ENCODE data around the gene OXCT2. TPM values are rescaled to one million over a fixed set of nuclear protein-coding genes. Genes with fewer than 3 reads are reported as not detected.

The OXCT2 gene
- total RNA-seq (2022; extraction: Qiagen RNA extraction; ENCODE audit: low read depth) = 0.39 to 0.66 TPM (median 0.45 TPM) in 5 replicates

GRCh38 chr1:39771022-39771532 lies at the start of gene OXCT2:
TSS of gene OXCT2 (minus strand) at chr1:39771348. CDS start at chr1:39771255, 93 bp downstream.

DNA sequence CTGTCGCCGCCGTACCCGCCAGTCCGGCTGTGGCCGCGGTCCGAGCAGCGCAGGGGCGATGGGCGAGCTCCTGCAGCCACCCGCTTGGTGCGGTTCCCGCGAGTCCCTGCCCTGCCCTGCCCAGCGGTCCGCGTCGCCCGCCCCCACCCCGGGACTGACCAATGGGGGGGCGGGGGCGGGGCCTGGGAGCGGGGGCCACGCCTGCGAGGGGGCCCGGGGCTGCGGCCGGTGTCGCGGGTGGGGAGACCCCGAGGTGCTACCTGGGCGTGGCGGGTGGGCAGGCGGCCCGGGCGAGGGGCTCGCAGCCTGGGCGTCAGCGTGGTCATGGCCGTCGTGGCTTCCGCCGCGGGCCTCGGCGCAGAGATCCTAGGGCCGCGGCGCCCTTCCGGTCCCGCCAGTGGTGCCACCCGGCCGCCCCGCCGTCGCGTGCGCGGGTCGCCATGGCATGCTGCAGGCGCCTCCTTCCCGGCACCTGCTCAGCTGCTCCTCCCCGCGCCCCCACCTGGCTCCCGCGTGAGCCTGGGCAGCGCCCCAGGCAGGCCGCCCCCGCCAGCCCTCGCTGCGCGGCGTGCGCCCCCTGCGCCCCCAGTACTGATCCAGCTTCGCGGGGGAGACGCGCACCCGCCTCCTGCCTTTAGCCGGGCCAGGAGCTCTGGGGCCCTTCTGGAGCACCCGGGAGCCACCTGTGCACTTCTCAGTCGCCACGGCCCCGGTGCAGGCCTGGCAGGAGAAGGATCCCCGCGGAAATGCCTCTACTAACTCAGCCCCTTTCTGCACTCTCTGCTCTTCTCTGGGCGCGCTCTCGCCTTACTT lies 17.8 kb upstream of the OXCT2 start, which contains the start of gene BMP8B:
Gene BMP8B, minus strand, starts transcription at position 108 of the 813 bp plus-strand sequence. CDS start 380 bp downstream, outside the sequence.

DNA sequence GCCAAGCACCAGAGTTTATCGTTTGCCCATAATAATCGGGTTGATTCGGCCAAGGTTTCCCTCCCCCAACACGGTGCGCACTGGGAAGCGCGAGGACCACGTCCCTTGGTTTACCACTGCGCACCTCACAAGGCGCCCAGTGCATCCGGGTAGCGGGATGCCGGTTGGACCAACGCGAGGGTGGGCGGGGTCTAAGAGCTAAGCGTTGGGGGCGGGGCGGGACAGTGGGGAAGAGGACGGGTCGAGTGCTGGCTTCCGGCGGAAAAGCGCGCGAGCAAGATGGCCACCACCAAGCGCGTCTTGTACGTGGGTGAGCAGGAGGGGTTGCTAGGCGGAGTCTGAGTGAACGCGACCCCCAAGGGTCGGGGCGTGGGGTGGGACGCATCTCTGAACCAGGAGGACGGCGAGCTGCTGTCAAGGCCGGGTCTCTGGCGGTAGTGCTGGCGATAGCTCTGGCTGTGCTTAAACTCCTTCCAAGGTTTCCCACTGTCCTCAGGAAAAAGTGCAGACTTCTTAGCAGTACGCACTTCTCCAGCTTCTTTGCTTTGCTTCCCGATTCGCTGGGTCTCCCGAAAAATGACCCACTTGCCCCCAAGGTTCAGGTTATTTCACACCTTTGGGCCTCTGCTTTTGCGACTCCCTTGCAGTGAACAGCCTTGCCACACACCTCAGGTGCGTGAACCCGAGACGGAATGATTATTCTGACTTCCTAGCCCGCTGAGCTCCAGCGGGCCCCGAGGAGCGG lies 32.4 kb downstream of the OXCT2 start, which contains the start of gene PPIE:
Gene PPIE, plus strand, starts transcription at position 261 of the 745 bp plus-strand sequence. Its CDS starts 19 bp downstream, at position 280.

Other genes with a start within 250 kb of the OXCT2 start
- gene PABPC4, start 194.6 kb downstream of the OXCT2 start, total RNA-seq (2022; extraction: Qiagen RNA extraction; ENCODE audit: low read depth) = 129 to 178 TPM (median 135 TPM) in 5 replicates
- 2.9 to 3.5 TPM (median 3.1 TPM) in 5 replicates for gene HEYL, start 131.7 kb downstream of the OXCT2 start, total RNA-seq (2022; extraction: Qiagen RNA extraction; ENCODE audit: low read depth)
- gene NT5C1A, start 99.2 kb downstream of the OXCT2 start, total RNA-seq (2022; extraction: Qiagen RNA extraction; ENCODE audit: low read depth) = not detected in 5 replicates
- gene HPCAL4, start 79.9 kb downstream of the OXCT2 start, total RNA-seq (2022; extraction: Qiagen RNA extraction; ENCODE audit: low read depth) = 0.26 to 0.42 TPM (median 0.33 TPM) in 5 replicates
- 39.1 to 40.2 TPM (median 39.7 TPM) in 5 replicates for gene PPIE, start 32.5 kb downstream of the OXCT2 start, total RNA-seq (2022; extraction: Qiagen RNA extraction; ENCODE audit: low read depth)
- gene BMP8B, start 17.5 kb upstream of the OXCT2 start, total RNA-seq (2022; extraction: Qiagen RNA extraction; ENCODE audit: low read depth) = 3.8 to 4.8 TPM (median 4.4 TPM) in 5 replicates
- gene TRIT1, start 112.2 kb upstream of the OXCT2 start, total RNA-seq (2022; extraction: Qiagen RNA extraction; ENCODE audit: low read depth) = 16.0 to 18.3 TPM (median 16.6 TPM) in 5 replicates
- 1.1 to 1.6 TPM (median 1.3 TPM) in 5 replicates for gene MYCL, start 130.6 kb upstream of the OXCT2 start, total RNA-seq (2022; extraction: Qiagen RNA extraction; ENCODE audit: low read depth)
- gene MFSD2A, start 183.8 kb upstream of the OXCT2 start, total RNA-seq (2022; extraction: Qiagen RNA extraction; ENCODE audit: low read depth) = 4.0 to 5.9 TPM (median 4.6 TPM) in 5 replicates